ENCODE data around the gene TMEM178B.

GRCh38 chr7:141355032-141355431, 281.2 kb downstream of the TMEM178B start:
- no peak for TF ChIP-seq TAF1 (IDR thresholded peaks at IDR 0.05; ENCODE audit: borderline replicate concordance, insufficient read depth, low read length)
- no peak for TF ChIP-seq POLR2AphosphoS5 (IDR thresholded peaks at IDR 0.05; ENCODE audit: low read depth, low read length)

All from PFSK-1 (cell line).